GM19328 (cell line): ENCODE data around the gene INVS.
"Not testable (repeated sequence)": the region's sequence is repeated elsewhere in the genome, so short reads cannot be mapped to it uniquely, and the experiment has no call there.

Experiments used
- ATAC-seq: cut with Tn5 transposase; IDR thresholded peaks from one replicate; pipeline ENCODE4 v1.9.1; 2021; ENCODE audit warnings: mild to moderate bottlenecking, moderate library complexity; ENCODE audit not compliant: unreplicated experiment

INVS gene

DNA sequence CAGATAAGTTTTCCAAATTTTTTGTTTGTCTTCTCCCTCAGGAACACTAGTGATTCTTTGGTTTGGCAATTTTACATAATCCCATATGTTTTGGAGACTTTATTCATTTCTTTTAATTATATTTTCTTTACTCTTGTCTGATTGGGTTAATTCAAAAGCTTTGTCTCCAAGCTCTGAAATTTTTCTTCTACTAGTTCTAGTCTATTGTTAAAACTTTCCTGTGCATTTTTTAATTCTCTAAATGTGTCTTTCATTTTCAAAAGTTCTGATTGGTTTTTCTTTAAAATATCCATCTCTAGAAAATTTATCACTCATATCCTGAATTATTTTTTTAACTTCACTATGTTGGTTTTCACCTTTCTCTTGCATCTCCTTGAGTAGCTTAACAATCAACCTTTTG lies 92.2 kb downstream of the INVS start:
- ATAC-seq: no peak

DNA sequence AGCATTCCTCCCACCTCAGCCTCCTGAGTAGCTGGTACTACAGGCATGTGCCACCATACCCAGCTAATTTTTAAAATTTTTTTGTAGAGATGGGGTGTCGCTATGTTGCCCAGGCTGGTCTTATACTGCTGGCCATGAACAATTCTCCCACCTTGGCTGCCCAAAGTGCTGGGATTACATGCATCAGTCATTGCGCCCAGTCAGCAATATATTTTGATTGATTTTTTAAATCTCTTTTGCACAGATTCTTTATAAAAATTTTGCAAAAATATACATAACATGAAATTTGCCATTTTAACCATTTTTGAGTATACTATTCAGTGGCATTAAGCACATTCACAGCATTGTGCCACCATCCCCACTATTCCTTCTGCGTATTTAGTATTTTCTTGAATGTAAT lies 94.0 kb downstream of the INVS start:
- no peak for ATAC-seq

DNA sequence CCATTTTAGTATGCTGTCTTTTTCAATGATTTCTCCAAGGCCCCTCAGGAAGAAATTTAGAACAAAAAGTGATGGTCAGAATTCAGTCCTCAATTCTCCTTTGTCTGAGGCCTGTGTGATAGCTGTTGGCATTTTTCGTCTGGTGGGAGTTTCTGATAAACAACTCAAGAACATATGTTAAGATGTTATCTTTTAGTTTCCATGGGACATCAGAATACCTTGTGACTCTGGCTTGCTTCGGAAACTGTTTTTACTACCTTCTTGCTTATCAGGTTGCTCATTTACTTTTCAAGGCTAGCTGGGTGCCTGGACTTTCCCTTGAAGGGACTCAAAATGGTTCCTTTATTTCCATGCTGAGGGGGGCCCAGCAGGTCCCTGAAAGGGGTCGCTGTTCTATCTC lies 97.2 kb downstream of the INVS start:
- ATAC-seq: no peak

DNA sequence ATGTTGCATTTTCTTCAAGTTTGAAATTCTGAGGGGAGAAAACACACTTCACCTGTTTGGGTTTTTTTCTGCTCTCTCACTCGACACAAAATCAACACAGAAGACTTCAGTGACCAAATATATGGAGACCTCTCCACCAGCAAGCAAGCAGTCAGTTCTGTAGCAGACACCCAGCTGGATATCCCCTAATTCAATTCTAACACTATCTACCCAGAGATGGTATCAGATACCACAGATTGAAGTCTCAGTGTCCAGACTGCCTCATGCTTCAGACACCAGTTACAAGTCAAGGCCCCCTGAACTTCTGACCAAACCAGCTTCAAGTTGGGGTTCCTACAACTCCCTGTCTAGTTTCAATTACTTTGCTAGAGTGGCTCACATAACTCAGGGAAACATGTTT lies 97.8 kb downstream of the INVS start:
- no peak for ATAC-seq

DNA sequence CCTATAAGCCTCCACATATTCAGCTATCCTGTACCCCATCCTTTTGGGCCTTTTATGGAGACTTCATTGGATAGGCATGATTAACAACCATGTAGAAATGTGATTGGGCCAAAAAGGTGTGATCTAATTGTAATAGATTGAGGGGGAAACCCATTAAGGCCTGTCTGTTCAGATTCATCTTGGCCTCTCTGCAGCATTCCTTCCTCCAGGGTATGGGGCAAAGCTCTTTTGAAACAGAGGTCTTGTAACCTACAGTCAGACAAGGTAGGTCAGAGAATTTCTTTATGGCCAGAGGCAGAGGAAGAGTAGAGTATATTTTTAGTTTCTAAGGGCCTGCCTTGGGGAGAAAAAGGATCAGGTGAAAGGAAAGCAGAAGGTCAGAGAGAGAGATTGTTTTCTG lies 98.5 kb downstream of the INVS start:
- ATAC-seq: no peak

DNA sequence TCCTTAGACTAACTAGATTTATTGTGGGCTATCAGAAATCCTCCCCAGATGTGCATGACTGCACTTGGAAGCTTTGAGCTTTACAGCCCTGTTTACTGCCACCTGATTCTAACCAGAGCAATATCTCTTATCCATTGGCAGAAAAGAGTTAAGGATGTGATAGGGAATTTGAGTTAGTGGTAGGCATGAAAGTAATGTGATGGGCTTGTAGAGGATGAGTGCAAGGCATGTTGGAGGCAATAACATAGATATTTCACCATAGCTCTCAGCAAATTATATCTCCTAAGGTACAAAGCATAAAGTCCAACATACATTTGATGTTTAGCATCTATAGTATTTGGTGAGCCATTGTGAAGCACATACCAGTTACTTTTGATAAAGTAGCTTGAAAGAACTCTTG lies 103.8 kb downstream of the INVS start:
- no peak for ATAC-seq

DNA sequence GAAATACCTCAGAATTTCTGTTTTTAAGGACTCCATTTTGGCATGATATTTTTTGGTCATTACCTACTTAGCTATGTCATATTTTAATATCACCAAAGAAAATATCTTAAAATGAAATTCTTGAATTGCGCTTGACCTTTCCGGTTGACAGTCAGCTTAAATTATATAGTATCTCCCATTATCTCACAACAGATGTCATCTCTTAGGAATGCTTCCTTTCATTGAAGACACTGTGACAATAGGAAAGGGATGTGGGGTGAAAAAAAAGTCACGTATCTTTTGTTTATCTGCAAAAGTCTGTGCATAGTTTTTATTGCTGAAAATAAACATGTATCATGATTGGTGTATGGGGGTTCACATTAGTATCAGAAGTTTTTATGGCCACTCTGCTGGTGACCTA lies 105.8 kb downstream of the INVS start:
- ATAC-seq: no peak

DNA sequence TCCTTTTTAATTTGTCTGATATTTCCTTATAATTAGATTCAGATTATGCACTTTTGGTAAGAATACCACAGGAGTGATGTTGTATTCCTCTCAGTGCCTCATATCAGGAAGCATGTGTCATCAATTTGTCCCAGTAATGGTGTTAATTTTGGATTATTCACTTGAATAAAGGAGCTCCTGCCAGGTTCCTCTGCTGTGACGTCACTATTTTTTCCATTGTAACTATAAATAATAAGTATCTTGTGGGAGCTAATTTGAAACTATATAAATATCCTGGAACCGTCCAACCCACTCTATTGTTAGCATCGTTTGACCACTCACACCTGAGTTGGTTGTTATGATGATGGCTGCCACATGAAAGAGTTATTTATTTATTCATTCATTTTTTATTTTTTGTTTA lies 107.9 kb downstream of the INVS start:
- no peak for ATAC-seq

DNA sequence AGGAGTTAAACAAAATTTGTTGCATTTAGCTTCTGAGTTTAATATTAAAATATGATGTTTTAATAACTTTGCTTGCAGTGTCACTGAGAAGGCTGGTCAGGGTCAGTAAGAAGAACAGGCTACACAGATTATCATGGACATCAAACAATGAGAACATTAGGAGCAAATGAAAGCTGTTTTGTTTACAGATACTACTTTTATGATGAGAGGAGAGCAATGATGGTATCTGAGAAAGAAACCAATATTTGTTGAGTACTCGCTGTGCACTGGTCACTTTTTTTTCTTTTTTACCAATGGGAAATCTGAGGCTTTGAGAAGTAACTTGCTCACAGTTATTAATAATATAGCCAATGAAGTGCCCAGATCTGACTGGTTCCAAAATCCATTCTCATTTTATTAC lies 109.6 kb downstream of the INVS start:
- ATAC-seq: no peak

DNA sequence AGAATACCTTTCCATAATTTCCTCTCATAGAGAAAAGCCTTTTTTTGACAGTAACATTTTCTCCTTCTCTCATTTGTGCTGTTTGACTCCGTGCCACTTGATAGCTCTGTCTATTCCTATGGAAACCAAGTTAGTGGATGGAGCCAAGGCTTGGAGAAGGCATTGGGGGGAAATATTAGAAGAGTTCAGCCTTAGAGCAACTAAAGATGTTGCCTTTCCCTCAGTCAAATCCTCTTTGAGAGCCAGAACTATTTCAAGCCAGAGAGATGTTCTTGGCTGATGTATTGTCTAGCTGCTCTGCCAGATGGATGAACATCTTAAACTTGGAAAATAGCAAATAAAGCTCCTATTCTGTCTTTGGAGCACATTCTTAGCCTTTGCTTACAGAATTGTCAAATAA lies 112.4 kb downstream of the INVS start:
- ATAC-seq: no peak

DNA sequence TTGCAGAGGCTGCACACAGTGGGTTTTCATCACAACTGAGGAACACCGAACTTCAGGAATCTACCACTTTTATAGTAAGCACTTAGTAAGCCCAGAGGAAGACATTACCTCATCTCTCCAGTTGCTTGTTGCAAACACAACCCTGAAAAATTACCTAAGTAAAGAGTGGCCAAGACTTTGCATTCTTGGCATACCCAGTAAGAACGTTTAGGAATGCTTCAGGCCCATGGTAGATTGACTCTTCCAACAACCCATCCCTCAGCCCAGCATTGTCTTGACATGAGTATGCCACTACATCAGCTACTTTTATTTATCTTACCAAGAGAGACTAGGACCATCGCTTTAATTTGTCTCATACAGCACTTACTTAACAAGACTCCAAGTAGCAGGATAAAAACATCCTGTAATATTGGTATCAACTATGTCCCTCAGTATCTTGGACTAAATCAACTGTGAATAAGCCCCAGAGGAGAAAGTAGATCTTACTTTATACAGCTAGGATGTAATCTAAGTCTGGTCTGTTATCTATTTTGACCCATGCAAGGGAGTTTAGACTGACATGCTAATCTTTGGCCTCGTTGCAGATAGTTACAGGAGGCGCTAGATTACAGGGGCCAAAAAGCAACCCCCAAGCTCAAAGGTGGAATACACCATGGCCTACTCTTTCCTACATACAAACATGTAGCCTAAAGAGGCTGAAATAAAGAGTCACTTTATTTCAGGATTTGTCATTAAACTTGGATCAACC lies 114.9 kb downstream of the INVS start:
- ATAC-seq: no peak

DNA sequence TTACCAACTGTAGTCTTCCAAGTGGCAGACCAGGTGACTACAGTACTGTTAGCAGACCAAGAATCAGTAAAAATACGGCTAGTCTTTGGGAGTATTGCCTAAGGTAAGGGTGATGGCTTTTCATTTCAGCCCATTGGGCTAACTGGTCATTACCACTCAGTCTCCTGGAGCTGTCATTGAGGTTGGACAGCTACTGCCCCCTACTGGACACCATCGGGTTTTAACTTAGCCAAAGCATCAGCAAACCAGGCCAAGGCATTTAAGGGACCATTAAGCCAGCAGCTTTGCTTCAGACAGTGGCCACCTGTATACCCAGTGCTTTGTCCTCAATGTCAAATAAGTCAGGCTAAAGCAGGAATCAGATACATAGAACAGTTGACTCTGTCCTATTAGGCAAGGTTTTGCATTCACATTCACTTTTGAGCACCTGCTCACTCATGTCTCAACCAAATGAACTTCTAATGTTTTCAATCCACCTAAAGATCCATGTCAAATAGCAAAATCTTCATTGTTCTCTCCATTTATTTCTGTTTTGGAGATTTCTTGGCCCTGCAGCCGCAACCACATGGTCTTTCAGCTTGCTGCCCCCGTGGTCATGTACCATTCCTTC lies 117.2 kb downstream of the INVS start:
- no peak for ATAC-seq

DNA sequence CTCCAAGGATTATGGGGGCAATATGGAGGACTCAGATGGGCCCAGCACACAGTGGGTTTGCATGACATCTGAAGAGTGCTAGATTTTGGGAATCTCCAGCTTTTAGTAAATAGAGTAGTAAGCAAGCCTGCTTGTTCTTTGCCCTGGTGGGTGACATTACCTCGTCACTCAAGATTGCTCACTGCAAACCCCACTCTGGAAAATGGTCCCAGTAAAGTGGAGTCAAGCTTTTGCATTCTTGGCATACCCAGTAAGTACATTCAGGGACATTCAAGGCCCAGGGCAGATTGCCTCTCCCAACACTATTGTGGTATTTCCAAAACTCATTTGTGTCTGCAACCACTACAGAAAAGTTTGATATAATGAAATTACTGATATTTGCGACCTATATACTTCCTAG lies 118.5 kb downstream of the INVS start:
- no peak for ATAC-seq

DNA sequence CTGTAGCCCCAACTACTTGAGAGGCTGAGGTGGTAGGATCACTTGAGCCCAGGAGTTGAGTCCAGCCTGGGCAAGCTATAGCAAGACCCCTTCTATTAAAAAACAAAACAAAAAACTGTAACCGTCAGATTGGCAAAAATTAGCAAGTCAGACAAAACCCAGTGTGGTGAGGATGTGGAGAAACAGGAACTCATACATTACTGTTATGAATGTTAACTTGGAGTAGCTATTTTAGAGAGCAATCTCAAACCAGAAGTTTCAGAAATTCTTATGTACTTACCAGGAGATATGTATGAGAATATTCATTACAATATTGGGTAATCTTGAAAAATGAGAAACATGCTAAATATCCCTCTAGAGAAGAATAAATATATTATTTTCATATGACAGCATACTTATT lies 120.3 kb downstream of the INVS start:
- ATAC-seq: peak; percentile 55

DNA sequence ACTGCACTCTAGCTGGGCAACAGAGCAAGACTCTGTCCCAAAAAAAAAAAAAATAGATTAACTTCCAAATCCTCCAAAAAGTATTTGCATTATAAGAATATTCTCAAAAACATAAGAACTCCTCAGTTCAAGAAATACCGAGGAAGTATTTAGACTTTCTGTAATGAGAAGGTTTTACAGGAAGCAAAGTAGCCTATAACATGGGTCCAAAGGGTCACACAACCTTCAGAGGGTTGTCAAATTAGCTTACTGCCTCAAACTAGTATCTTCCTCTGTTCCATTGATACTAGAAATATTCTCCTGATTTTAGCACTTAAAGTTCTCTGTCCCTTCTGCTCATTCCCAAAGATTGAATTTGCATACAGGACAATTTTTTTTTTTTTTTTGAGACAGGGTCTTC lies 121.9 kb downstream of the INVS start:
- ATAC-seq: no peak

DNA sequence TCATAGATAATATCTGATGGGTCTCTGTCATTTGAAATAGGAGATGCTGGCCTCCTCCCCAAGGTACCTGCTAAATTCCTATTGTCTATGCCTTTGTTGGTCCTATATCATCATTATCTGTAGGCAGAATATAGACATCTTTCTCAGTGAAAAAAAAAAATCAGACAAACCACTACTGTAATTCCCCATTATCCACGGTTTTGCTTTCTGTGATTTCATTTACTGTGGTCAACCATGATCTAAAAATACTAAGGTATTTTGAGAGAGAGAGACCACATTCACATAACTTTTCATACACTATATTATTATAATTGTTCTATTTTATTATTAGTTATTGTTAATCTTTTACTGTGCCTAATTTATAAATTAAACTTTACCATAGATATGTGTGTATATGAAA lies 122.5 kb downstream of the INVS start:
- ATAC-seq: no peak

DNA sequence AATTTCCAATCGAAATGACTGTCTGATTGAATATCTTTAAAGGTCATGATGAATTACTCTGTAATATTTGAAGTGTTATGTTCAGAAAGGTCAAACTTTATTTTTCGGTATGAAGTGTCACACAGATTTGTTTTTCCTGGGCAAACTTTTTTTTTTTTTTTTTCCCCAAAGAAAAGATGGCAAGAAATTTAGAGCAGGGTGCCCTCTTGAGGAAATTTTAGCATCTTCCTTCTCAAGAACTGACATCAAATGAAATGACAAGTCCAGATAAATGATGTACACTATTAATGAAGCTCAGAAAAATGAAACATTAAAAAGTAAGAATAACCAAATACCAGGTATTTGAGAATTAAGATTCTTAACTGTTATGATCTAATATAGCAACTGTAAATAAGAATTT lies 123.6 kb downstream of the INVS start:
- no peak for ATAC-seq

DNA sequence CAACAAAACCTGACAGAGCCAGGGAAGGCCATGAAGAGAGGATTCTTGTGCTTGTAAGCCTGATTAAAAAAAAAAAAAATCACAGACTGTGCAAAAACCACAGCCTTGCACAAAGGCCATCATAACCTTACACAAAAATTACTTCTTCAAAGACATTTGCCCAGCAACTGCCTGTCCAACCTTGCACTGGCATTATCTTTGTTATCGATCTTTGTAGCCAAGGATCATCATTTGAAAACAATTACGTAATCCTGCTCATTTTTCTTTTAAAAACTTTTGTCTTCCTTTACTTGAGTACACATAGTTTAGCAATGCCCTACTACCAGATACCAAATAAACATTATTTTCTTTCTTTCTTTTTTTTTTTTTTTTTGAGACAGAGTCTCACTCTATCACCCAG lies 128.6 kb downstream of the INVS start:
- no peak for ATAC-seq

DNA sequence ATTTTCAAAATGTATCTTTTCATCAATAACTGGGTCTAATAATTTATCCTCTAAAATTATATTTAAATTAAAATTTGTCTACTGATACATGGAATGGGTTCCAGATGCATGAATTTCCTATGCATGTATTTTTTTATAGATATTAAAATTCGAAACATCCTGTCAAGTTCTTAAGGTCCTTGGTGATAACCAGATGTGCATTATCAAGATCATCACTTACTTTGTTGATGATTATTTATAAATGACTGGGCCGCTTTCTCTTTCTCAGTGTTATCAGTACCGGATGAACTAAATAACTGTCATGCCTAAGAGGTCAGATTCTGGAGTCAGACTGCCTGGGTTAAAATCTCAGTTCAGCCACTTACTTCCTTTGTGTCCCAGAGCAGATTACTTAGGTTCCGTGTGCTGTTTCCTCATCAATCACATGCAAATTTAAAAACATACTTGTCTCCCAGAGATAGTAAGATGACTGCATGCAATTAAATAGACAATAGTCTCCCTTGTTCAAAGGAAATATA lies 129.4 kb downstream of the INVS start:
- no peak for ATAC-seq

DNA sequence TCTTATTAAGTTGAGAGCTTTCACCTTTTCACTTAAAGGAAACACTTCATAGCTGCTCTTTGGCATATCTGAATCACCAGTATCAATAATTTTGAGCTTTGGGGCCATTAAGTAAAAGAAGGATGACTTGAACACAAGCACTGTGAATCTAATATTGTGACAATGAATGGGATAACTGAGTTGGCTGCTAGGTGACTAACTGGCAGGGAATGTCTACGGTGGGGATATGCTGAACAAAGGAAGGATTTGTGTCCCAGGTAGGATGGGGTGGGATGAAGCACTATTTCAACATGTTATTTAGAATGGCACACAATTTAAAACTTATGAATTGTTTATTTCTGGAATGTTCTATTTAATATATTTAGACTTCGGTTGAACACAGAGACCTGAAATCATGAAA lies 130.1 kb downstream of the INVS start:
- ATAC-seq: no peak

DNA sequence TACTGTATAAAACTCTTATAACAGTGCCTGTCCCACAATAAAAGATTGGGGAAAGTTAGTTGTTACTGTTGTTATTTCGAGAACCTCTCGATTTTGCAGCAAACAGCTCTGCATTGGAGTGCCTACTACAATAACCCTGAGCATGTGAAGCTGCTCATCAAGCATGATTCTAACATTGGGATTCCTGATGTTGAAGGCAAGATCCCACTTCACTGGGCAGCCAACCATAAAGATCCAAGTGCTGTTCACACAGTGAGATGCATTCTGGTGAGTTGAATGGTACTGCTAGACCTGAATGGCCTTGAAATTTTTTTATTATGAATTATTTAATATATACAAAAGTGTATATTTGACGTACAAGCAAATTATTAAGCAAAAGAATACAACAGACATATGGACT lies 130.5 kb downstream of the INVS start:
- ATAC-seq: no peak

DNA sequence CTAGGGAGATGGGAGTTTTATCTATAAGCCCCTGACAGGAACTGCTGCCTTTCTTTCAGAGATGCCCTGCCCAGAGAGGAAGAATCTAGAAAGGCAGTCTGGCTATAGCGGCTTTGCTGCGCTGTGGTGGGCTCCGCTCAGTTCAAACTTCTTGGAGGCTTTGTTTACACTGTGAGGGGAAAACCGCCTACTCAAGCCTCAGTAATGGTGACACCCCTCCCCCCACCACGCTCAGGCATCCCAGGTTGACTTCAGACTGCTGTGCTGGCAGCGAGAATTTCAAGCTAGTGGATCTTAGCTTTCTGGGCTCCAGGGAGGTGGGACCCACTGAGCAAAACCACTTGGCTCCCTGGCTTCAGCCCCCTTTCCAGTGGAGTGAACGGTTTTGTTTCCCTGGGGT lies 137.9 kb downstream of the INVS start:
- ATAC-seq: not testable (repeated sequence)

DNA sequence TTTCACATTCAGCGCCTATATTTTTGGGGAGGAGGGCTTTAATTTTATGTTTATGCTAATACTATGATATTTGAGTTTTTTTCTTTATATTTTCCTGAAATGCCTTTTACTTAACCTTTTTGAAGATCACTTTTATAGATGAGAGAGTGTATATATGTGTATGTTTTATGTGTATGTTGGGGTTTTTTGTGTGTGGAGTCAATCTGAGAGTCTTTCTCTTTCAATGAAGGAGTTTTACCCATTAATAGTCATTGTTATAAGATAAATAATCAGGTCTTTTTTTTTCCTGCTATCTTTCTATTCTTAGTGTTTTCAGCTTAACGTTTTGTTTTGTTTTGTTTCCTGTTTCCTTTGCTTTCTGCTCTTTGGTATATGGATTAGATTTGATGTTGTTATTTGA lies 141.5 kb downstream of the INVS start:
- ATAC-seq: no peak
